Lower leg skin (tissue), 3 donors: Measurements from ENCODE around the gene RILPL2.

Source experiments
- POLR2A ChIP-seq, 2 donors: fragments of 450-650 bp; IDR thresholded peaks; one replicate each; pipeline ENCODE4 v1.6.1; 2016 to 2017; ENCODE audit warnings: antibody characterized with exemption in 2 of 2, mild to moderate bottlenecking in 1 of 2, moderate library complexity in 1 of 2
- TF ChIP-seq, protein P1 (sequence below), 3 donors: fragments of 450-650 bp; IDR thresholded peaks; one replicate each; pipeline ENCODE4 v1.5.1; 2016; ENCODE audit warnings: antibody characterized with exemption in 3 of 3, mild to moderate bottlenecking in 3 of 3, moderate library complexity in 2 of 3

DNA sequence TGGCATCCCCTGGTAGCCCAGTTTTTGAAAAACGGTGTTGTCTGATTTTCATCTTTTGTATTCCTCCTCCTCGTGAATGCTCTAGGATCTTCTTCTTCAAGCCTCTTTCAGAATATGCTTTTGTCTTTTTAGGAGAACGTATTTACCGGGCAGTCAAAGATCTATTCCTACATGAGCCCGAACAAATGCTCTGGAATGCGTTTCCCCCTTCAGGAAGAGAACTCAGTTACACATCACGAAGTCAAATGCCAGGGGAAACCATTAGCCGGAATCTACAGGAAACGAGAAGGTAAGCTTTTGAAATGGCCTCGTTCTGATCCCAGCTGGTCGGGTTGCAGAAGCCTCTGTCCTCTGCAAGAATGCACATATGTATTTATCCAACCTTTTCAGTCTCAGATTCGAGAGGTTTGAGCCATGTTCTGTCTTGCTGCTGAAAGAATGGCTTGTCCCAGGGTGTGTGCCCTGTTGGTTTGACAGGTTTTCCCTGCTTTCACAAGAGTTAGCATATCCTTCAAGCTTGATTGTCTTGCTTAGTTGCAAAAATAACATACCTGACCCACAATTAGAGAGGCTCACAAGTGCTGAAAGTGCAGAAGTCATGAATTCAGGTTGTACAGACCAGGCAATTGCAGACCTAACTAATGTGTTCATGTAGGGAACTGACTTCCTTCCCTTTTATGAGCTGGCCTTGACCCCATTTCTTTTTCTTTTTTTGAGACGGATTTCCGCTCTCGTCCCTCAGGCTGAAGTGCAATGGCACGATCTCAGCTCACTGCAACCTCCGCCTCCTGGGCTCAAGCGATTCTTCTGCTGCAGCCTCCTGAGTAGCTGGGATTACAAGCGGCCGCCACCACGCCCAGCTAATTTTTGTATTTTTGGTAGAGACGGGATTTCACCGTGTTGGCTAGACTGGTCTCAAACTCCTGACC lies 45.7 kb downstream of the RILPL2 start:
- no peak for TF ChIP-seq POLR2A (IDR thresholded peaks at IDR 0.05)
- TF ChIP-seq, protein P1, sequence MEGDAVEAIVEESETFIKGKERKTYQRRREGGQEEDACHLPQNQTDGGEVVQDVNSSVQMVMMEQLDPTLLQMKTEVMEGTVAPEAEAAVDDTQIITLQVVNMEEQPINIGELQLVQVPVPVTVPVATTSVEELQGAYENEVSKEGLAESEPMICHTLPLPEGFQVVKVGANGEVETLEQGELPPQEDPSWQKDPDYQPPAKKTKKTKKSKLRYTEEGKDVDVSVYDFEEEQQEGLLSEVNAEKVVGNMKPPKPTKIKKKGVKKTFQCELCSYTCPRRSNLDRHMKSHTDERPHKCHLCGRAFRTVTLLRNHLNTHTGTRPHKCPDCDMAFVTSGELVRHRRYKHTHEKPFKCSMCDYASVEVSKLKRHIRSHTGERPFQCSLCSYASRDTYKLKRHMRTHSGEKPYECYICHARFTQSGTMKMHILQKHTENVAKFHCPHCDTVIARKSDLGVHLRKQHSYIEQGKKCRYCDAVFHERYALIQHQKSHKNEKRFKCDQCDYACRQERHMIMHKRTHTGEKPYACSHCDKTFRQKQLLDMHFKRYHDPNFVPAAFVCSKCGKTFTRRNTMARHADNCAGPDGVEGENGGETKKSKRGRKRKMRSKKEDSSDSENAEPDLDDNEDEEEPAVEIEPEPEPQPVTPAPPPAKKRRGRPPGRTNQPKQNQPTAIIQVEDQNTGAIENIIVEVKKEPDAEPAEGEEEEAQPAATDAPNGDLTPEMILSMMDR (IDR thresholded peaks at IDR 0.05) = no peak
